ENCODE data around the gene PCGF3.

The PCGF3 gene

GRCh38 chr4:786074-786741 is 80.6 kb downstream of the PCGF3 start:
- peak overlapping the region; percentile 36 to 44 for H3K4me3 ChIP-seq
- no peak for DNase-seq
- H3K27ac ChIP-seq, result peak overlapping the region in 1 of 2 donors; percentile 30
- H3K27me3 ChIP-seq, result peaks cover 5 to 69% of the 10 kb centered on the region in 2 donors
- no peaks in the 10 kb centered on the region for H3K9me3 ChIP-seq
- H3K36me3 ChIP-seq, result no peaks in the 10 kb centered on the region
- intact Hi-C loops (cut with DNase I; ENCODE audit: low total_unique reads), result loop anchor here (10.0 kb wide), 4 partner anchors 81 to 229 kb away; partner anchors contain the start of genes ATP5ME, FGFRL1, GAK and MYL5
- peaks cover 4 to 38% (median 20%) of the 10 kb centered on the region in 4 donors for H3K4me1 ChIP-seq
- TF ChIP-seq CTCF (IDR thresholded peaks at IDR 0.05), result no peak

- Histone ChIP-seq H3K27ac (peak overlapping the region in 1 of 2 donors; percentile 30), H3K9me3 (no peaks in the 10 kb centered on the region), H3K4me3 (peak overlapping the region; percentile 36 to 44), H3K4me1 (peaks cover 4 to 41% (median 21%) of the 10 kb centered on the region in 4 donors), H3K27me3 (peaks cover 5 to 75% of the 10 kb centered on the region in 2 donors), H3K36me3 (no peaks in the 10 kb centered on the region)
- no peak for DNase-seq
- intact Hi-C loops (cut with DNase I; ENCODE audit: low total_unique reads), result loop anchor here (10.0 kb wide), 4 partner anchors 82 to 228 kb away; partner anchors contain the start of genes ATP5ME, FGFRL1, GAK and MYL5
- TF ChIP-seq CTCF (IDR thresholded peaks at IDR 0.05), result no peak
These were observed 81.2 kb downstream of the PCGF3 start for GRCh38 chr4:786861-787300.

GRCh38 chr4:787561-787981 is 81.9 kb downstream of the PCGF3 start:
- Histone ChIP-seq H3K36me3 (no peaks in the 10 kb centered on the region), H3K27ac (no peak overlapping the region), H3K9me3 (no peaks in the 10 kb centered on the region), H3K4me1 (peaks cover 0 to 43% (median 26%) of the 10 kb centered on the region in 4 donors), H3K4me3 (no peak overlapping the region), H3K27me3 (peaks cover 5 to 82% of the 10 kb centered on the region in 2 donors)
- DNase-seq, result no peak
- intact Hi-C loops (cut with DNase I; ENCODE audit: low total_unique reads), result loop anchor here (10.0 kb wide), 4 partner anchors 83 to 227 kb away; partner anchors contain the start of genes ATP5ME, FGFRL1, GAK and MYL5
- no peak for TF ChIP-seq CTCF (IDR thresholded peaks at IDR 0.05)

- H3K4me1 ChIP-seq, result peaks cover 0 to 41% (median 25%) of the 10 kb centered on the region in 4 donors
- H3K27ac ChIP-seq, result no peak overlapping the region
- intact Hi-C loops (cut with DNase I; ENCODE audit: low total_unique reads), result loop anchor here (10.0 kb wide), 4 partner anchors 83 to 227 kb away; partner anchors contain the start of genes ATP5ME, FGFRL1, GAK and MYL5
- peaks cover 5 to 88% of the 10 kb centered on the region in 2 donors for H3K27me3 ChIP-seq
- TF ChIP-seq CTCF (IDR thresholded peaks at IDR 0.05), result no peak
- H3K36me3 ChIP-seq, result no peaks in the 10 kb centered on the region
- no peaks in the 10 kb centered on the region for H3K9me3 ChIP-seq
- H3K4me3 ChIP-seq, result no peak overlapping the region
- DNase-seq, result no peak
These were observed 82.5 kb downstream of the PCGF3 start for GRCh38 chr4:788006-788635.

GRCh38 chr4:788636-789297 is 83.1 kb downstream of the PCGF3 start:
- Histone ChIP-seq H3K36me3 (no peaks in the 10 kb centered on the region), H3K4me3 (no peak overlapping the region), H3K4me1 (peaks cover 0 to 37% (median 25%) of the 10 kb centered on the region in 4 donors), H3K27ac (no peak overlapping the region), H3K9me3 (no peaks in the 10 kb centered on the region), H3K27me3 (peaks cover 5 to 94% of the 10 kb centered on the region in 2 donors)
- intact Hi-C loops (cut with DNase I; ENCODE audit: low total_unique reads), result loop anchor here (10.0 kb wide), 4 partner anchors 84 to 226 kb away; partner anchors contain the start of genes ATP5ME, FGFRL1, GAK and MYL5
- DNase-seq, result no peak
- TF ChIP-seq CTCF (IDR thresholded peaks at IDR 0.05), result no peak
